ENCODE measurements around the gene MAPK1.
"Not testable (repeated sequence)": the region's sequence is repeated elsewhere in the genome, so short reads cannot be mapped to it uniquely, and the experiment has no call there.

Gene MAPK1

DNA sequence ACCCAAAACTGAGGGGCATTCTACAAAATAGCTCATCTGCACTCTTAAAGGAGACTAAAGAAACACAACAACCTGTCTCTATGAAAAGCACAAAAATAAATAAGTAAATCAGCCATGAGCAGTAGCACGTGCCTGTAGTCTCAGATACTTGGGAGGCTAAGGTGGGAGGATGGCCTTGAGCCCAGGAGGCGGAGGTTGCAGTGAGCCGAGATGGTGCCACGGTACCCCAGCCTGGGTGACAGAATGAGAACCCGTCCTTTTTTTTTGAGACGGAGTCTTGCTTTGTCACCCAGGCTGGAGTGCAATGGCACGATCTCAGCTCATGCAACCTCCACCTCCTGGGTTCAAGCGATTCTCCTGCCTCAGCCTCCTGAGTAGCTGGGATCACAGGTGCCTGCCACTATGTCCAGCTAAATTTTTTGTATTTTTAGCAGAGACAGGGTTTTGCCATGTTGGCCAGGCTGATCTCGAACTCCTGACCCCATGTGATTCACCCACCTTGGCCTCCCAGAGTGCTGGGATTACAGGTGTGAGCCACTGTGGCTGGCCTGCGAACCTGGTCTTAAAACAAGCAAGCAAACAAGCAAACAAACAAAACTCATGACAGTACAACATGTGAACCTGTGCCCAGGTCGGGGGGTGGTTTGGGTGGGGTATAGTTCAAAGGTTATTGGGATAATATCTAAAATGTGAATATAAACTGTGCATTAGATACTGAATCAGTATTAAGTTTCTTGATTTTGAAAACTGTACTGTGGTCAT, 76.4 kb downstream of the MAPK1 start:
- DNase-seq (ENCODE audit: low spot score): not testable (repeated sequence)

DNA sequence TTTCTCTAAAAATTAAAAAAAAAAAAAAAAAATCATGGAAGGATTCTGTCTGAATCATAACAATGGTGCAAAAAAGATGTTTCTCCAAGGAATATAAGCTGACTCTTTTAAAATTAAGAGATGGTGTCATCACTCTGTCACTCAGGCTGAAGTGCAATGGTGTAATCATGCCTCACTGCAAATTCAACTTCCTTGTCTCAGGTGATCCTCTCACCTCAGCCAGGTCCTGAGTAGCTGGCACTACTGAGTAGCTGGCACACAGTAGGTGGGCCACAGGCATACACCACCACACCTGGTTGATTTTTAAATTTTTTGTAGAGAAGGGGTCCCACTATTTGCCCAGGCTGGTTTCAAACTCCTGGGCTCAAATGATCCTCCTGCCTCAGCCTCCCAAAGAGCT, 77.1 kb downstream of the MAPK1 start:
- DNase-seq (ENCODE audit: low spot score): no peak

- DNase-seq (ENCODE audit: low spot score): not testable (repeated sequence)
Measured at GRCh38 chr22:21787565-21787964, 79.9 kb downstream of the MAPK1 start.

DNA sequence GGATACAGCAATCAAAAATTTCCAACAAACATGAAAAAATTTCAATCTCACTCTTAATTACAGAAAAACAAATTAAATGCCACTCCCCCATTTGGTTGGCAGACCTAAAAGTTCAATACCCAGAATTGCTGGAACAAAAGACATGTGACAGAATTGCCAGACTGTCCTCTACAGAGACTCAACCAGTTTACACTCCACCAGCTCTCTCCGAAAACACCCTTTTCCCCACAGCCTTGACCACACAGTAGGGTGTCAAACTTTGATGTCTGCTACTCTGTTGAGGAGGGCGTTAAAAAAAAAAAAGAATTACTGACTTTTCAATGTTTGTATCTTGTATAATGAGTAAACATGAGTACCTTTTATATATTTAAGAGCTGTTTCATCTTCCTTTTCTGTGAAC, 87.2 kb downstream of the MAPK1 start:
- no peak for DNase-seq (ENCODE audit: low spot score)

DNA sequence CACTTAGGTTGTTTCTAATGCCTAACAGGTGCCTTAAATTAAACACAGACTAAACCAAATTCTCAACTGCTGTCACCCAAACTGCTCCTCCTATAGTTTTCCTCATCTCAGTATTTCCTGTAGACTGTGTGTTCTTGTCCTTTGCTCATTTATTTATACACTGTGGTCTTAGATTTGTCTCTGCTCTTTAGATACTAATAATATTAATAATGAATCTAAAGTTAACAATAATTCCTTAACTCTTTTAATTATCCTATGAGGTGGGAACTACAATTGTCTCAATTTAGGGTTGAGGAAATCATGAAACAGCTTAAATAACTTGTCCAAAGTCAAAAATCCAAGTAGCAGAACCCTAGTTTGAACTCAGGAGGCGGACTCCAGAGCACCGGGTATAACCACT, 88.0 kb downstream of the MAPK1 start:
- DNase-seq (ENCODE audit: low spot score): no peak

- DNase-seq (ENCODE audit: low spot score): no peak
Measured at GRCh38 chr22:21778705-21779363, 88.6 kb downstream of the MAPK1 start.

- DNase-seq (ENCODE audit: low spot score): no peak
Measured at GRCh38 chr22:21771631-21771976, 95.8 kb downstream of the MAPK1 start.

DNA sequence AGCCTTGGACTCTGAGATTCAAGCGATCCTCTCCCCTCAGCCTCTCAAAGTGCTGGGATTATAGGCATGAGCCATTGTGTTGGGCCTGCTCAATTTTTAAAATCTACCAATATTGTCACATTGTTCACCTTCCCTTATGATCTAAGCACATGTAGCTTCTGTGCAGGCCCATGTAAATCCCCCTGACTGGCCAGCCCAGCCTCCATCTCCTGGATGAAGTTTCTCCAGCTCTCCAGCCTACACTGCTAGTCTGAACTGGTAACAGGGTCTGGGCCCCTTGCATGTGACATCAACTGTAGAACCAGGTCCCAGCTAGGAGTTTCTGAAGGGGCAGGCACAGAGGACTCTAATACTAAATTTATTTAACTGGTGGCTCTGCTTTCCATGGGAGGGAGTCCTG, 99.0 kb downstream of the MAPK1 start:
- no peak for DNase-seq (ENCODE audit: low spot score)

- DNase-seq (ENCODE audit: low spot score): no peak
Measured at GRCh38 chr22:21766691-21767462, 100.6 kb downstream of the MAPK1 start.

- no peak for DNase-seq (ENCODE audit: low spot score)
Measured at GRCh38 chr22:21765909-21766529, 101.4 kb downstream of the MAPK1 start.

GRCh38 chr22:21764038-21764804, 103.2 kb downstream of the MAPK1 start:
- DNase-seq (ENCODE audit: low spot score): no peak

GRCh38 chr22:21762712-21763581, 104.5 kb downstream of the MAPK1 start:
- DNase-seq (ENCODE audit: low spot score): no peak

DNA sequence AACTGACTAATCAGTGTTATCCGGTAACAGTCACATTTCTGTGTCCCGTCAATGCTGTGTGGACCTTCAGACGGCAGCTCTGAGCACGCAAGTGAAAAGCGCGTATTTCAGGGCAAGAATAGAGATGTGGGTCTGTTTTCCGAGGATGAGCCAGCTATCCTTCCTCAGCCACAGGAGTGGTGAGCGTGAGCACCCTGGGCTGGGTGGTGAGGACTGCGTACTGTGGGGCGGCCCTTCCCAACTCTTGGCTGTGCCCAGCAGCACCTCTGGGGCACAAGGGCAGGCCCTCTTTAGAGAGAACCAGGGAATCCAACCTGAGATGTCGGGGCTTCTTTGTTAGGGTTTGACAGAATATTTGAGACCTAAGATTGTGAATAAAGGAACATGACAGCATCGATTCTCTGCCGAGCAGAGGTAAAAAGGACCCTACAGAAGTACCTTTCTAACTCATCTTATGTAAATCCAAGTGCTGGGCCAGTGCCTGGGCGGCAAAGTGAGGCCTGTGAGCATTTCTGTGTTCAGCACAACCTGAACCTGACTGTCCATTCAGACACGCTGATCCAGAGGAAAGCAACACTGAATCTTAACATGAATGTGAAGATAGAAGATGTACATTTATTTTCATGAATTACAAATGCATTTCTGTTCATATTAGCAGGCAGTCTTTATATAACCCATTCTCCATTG, 105.3 kb downstream of the MAPK1 start:
- DNase-seq (ENCODE audit: low spot score): no peak

GRCh38 chr22:21761086-21761485, 106.4 kb downstream of the MAPK1 start:
- DNase-seq (ENCODE audit: low spot score): no peak

DNA sequence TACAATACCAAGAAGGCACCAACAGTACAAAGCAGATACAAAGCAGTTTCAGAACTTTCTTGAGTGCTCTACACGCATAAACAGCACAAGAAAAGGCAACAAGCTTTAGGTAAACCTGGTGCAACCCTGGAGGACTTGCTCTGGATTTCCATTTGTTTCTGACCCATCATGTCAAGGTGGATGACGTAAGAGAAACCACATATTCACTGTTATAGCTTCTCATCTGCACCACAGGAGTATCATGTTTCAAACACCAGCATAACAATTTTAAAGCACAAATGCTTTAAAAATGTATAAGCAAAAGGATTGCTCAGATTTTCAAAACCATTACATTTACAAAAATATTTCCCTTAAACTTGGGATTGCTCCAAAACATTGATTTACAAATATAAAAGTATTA, 106.8 kb downstream of the MAPK1 start:
- DNase-seq (ENCODE audit: low spot score): no peak

GRCh38 chr22:21759646-21760376, 107.6 kb downstream of the MAPK1 start:
- no peak for DNase-seq (ENCODE audit: low spot score)

DNA sequence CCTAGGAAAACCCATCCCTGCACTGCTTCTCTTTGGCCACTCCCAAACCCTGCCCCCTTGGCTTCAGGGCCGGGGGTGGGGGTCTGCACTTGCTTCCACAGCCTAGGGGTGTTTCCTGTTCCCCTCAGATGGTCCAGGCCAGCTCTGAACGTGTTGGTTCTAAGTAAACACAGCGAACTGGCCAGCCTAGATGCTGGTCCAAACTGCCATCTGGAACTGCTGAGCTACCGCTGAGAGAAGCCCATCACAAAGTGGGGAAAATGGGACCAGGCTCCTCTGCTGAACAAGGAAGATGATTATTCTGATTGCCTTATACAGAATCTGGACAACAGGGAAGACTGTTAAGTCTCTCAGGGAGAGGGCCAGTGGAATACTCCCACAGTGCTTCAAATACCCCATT, 108.4 kb downstream of the MAPK1 start:
- no peak for DNase-seq (ENCODE audit: low spot score)

DNA sequence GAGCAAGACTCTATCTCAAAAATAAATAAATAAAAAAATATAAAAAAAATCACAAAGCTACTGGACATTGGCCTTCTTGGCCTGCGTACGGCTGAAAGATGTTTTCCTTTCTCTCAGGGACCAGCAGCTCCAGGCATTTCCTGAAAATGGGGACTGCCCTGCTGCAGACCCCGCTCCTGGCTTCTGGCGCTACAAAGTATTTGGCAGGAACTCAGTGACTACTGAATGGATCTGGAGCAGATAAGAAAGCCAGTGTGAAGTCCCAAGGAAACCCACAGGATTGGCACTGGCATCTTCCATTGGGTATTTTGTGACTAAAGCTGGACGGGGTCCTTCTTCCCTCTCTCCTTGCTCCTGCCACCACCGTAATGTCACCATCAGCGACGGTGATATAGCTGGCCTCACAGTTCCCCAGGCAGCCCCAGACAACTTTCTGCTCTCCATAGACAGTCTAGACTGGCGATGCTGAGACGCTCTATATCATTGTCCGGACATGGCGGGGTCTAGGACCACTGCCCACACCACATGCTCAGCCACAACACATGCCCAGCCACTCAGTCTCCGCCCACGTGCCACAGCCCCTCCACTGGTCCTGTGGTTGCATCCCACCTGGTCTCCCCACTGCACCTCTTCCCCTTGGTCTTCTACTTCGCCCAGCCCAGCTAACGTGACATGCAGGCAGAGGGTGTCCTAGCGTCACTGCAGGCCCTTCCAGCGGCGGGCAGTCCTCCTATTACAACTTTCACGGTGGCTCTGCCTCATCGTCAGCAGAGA, 109.2 kb downstream of the MAPK1 start:
- DNase-seq (ENCODE audit: low spot score): no peak

DNA sequence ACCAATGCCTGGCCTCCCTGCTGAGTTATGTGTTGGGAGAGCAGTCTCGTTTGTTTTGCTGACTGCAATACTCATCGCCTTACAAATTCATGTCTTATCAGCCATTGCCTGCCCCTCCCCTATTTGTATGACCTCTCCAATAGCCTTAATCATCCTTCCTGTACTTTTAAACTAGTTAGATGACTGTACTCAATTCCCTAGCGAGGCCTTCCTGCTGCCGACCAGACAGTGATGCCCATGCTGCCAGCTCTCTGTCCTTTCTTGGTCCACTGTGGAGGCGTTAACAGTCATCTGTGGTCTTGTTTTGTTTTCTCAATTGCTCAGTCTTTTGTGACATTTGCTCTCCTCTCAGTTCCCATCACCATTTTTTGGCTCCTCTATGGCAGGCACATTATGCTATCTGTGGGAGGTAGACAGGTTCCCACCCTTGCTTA, 111.6 kb downstream of the MAPK1 start:
- DNase-seq (ENCODE audit: low spot score): no peak
